Measurements from ENCODE around the gene MAML2.

Gene MAML2

GRCh38 chr11:96105944-96106343, 237.1 kb downstream of the MAML2 start:
- no peak for TF ChIP-seq ZFX (IDR thresholded peaks at IDR 0.05; ENCODE audit: borderline replicate concordance)
- TF ChIP-seq, protein P1, sequence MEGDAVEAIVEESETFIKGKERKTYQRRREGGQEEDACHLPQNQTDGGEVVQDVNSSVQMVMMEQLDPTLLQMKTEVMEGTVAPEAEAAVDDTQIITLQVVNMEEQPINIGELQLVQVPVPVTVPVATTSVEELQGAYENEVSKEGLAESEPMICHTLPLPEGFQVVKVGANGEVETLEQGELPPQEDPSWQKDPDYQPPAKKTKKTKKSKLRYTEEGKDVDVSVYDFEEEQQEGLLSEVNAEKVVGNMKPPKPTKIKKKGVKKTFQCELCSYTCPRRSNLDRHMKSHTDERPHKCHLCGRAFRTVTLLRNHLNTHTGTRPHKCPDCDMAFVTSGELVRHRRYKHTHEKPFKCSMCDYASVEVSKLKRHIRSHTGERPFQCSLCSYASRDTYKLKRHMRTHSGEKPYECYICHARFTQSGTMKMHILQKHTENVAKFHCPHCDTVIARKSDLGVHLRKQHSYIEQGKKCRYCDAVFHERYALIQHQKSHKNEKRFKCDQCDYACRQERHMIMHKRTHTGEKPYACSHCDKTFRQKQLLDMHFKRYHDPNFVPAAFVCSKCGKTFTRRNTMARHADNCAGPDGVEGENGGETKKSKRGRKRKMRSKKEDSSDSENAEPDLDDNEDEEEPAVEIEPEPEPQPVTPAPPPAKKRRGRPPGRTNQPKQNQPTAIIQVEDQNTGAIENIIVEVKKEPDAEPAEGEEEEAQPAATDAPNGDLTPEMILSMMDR (IDR thresholded peaks at IDR 0.05) = no peak

GRCh38 chr11:96105197-96105895, 237.6 kb downstream of the MAML2 start:
- H3K27ac ChIP-seq = no peak overlapping the region
- TF ChIP-seq ZFX (IDR thresholded peaks at IDR 0.05; ENCODE audit: borderline replicate concordance) = no peak
- TF ChIP-seq, protein P1 (IDR thresholded peaks at IDR 0.05) = no peak

More at GRCh38 chr11:96105944-96106343, 237.1 kb downstream of the MAML2 start:
- H3K27ac ChIP-seq = no peak overlapping the region

- no peak overlapping the region for H3K27ac ChIP-seq
Measured at GRCh38 chr11:96104496-96104895, 238.5 kb downstream of the MAML2 start.

DNA sequence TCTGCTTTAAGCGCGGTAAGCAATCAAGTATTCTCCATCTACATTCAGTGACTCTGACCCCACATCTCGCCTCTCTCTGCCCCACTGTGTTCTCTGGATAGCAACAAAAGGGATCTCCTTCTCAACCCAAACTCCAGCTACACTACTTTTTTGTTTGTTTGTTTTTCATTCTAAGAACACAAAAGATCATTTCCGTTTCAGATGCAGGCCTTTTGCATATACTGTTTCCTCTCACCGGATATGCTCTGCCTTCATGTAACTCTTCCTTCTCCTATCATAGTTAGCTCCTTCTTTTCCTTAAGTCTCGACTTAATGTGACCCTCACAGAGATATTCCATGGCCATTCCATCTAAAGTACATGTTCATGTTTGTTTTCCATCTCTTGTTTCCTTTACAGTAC, 239.3 kb downstream of the MAML2 start:
- no peak overlapping the region for H3K27ac ChIP-seq

More at GRCh38 chr11:96104496-96104895, 238.5 kb downstream of the MAML2 start:
- no peak for TF ChIP-seq ZFX (IDR thresholded peaks at IDR 0.05; ENCODE audit: borderline replicate concordance)
- TF ChIP-seq, protein P1 (IDR thresholded peaks at IDR 0.05) = no peak

GRCh38 chr11:96103102-96103501, 239.9 kb downstream of the MAML2 start:
- no peak overlapping the region for H3K27ac ChIP-seq
- TF ChIP-seq, protein P1 (IDR thresholded peaks at IDR 0.05) = no peak
- TF ChIP-seq ZFX (IDR thresholded peaks at IDR 0.05; ENCODE audit: borderline replicate concordance) = no peak

More for the DNA sequence above, 239.3 kb downstream of the MAML2 start:
- TF ChIP-seq ZFX (IDR thresholded peaks at IDR 0.05; ENCODE audit: borderline replicate concordance) = no peak
- TF ChIP-seq, protein P1 (IDR thresholded peaks at IDR 0.05) = no peak

DNA sequence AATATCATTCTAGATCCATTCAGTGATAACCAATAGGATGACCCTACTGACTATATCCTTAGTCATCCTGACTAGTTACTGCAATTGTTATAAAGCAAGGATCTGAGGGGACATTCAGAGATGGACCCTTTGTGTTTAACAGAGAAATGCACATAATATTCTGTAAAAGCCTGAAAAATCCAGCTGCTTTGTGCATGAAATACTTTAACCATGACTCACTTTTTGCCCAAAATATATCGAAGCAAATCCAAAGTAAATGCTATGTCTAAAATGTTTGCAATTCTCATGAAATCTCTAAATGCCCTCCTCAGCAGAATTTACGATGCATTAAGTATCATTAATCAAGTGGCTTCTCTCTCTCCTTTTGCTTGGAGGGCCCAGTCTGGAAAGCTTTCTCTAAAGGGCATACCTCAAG, 240.3 kb downstream of the MAML2 start:
- H3K27ac ChIP-seq = no peak overlapping the region
- TF ChIP-seq, protein P1 (IDR thresholded peaks at IDR 0.05) = no peak
- no peak for TF ChIP-seq ZFX (IDR thresholded peaks at IDR 0.05; ENCODE audit: borderline replicate concordance)

- no peak overlapping the region for H3K27ac ChIP-seq
- TF ChIP-seq ZFX (IDR thresholded peaks at IDR 0.05; ENCODE audit: borderline replicate concordance) = no peak
- TF ChIP-seq, protein P1 (IDR thresholded peaks at IDR 0.05) = no peak
Measured at GRCh38 chr11:96101146-96101545, 241.8 kb downstream of the MAML2 start.

All from 22Rv1 (cell line).